Measurements from ENCODE around the gene AP1G2.
"Not testable (repeated sequence)": the region's sequence is repeated elsewhere in the genome, so short reads cannot be mapped to it uniquely, and the experiment has no call there.

Gene AP1G2

DNA sequence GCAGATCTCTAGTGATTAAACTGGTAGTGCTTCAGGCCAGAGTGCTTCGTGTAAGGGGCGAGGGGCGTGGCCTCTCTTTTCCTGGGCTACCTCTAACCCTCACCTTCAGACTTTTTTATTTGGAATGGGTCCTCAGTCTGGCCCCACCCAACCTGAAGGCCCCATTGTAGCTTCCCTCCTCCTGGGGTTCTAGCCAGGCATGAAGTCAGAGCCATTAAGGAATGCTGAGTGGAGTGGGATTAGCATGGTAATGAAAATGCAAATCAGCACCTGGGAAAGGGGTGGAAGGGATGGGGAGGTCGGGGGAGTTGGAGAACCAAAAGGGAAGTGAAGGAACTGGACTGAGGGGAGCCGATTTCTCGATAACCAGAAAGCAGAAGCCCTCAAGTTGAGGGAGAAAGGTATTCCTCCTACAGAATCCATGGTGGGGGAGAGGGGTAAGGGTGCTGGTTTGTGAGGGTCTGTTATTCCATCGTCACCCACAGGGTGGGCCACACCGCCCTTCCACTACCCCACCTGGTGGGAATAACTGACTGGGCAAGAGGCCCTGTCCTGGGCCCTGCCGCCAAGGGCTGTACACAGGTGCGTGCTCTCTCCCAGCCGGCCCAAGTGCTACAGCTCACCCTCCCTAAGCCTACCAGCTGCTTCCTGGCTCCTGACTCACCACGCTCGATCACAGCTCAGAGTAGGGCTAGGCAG is 30.1 kb downstream of the AP1G2 start:
- DNase-seq = peak; percentile 73

DNA sequence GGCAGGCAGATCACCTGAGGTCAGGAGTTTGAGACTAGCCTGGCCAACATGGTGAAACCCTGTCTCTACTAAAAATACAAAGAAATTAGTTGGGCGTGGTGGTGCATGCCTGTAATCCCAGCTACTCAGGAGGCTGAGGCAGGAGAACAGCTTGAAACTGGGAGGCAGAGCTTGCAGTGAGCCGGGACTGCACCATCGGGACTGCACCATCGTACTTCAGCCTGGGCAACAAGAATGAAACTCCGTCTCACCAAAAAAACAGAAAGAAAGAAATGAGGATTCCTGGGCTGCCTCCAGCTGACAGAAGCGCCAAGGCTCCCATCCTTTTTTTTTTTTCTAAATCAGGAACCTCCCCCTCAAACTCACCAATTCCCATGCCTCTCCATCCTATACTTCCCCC is 30.7 kb downstream of the AP1G2 start:
- not testable (repeated sequence) for DNase-seq

DNA sequence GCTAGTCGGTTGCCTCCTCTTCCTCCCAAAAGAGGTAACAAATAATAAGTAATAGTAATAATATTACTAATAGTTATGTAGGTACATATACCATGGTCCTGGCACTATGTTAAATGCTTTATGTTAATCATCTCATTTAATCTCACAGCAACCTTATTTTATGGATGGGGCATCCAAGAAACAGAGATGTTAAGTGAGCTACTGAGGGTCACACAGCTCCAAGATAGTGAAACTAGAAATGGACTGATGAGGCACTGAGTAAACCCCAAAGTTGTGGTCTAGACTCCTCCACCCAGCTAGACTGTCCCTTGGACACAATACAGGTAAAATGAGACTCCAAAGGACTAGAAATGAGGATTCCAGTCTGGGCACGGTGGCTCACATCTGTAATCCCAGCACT is 31.1 kb downstream of the AP1G2 start:
- DNase-seq = no peak

DNA sequence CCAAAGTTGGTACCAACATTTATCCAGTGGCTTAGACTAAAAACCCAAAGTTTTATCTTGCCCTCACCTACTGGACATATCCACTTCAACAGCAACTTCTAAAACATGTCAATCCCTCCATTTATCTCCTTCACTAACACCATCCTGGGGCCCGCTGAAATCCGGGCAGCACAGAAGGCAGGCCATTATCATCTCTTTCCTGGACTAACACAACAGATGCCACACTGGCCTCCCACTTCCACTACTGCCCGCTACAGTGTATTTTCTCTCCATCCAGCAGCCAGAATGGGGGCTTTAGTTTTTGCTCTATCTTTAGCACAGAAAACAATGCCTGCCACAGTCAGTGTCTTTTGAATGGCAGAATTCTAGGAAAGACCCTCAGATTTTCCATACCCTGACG is 31.6 kb downstream of the AP1G2 start:
- no peak for DNase-seq

DNA sequence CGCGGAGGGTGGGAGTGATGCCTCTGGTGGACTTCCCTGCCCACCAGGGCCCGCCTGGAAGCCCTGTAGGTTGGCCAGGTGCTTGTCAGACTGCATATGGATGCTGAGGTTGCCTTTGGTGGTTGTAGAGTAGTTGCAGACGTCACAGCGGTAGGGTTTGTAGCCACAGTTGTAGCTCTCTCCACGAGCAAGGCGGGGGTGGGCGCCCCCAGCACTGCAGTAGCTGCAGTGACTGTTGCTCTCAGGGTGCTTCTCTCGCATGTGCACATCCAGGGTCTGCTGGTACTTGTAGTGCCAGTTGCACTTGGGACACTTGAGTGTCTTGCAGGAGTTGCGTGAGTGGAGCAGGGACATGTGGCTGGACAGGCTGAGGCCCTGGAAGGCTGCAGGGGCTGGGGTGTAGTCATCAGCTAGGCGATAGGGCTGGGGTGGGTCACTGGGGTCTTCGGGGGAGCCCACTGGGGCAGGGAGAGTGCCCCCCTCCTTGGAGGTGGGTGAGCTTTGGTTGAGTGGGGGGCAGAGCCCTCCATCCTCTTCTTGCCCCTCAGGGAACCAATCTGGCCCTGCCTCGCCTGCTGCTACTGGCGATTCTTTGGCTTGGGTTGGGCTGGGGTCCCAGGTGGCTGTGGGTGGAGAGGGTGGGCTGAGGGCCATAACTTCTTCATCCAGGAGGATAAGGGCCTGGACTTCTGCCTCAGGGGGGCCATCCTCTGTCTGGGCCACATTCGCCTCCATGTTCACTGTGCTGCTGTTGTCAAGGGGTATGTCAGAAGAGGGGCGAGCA is 33.7 kb downstream of the AP1G2 start:
- no peak for DNase-seq

DNA sequence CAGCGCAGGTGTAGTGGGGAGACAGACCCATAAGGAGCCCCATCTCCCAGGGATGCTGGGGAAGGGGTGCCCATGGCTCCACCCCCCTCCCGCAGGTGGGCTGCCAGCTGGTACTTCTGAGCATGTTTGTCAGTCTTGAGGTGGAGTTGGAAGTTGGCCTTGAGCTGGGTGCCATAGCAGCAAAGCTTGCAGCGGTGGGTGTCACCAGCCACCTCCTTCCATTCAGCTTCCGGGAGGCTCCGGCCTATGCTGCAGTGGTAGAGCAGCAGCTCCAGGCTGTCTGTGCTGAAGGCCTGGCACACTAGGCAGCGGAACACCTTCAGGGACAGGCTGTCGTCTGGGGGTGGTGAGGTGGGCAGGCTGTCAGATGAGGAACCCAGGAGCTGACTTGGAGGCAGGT is 34.9 kb downstream of the AP1G2 start:
- DNase-seq = no peak

DNA sequence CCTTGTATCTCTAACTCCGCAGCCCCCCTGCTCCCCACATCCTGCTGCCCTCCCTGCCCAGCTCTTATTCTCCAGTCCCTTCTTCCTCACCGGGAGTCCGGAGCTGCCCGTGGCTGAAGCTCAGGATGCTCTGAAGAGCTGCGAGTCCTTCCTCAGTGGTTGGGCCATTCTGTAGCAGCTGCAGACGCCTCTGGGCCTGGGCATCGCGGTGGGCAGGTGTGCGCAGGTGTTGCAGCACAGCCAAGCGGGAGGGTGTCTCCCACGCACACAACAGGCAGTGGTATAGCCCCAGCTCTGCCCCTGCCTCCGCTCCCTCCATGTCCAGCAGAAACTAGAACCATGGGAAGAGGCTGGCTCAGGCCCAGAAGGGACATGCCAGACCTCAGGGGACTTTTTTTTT is 36.2 kb downstream of the AP1G2 start:
- no peak for DNase-seq

DNA sequence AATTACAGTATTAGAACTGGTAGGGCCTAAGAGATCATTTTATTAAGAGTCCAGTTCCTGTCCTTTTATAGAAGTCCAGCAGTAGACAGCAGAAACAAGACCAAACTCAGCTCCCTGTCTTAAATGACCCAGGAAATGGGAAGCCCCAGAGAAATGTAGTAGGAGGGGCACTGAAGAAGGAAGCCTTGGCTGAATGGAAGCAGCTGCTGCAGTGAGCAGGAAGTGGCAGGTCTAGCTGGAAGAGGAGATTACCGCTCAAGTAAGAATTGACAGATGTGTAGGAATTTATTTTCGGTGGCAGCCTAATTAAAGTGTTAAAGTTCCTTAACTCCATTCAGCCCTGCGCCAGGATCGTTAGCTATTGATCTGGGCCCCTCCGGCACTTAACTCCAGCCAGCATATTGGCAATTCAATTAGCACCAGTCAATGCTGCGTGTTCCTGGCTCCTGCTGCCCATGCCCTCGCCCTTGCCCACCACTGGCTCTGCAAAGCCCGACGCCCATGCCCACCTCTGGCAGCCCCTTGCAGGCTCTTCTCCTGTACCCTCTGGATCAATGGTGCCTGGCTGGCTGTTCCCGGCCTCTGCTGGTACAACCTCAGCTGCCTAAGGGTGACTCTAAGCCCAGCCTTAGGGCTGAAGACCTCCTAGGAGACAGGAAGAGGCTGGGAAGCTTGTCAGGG is 37.1 kb downstream of the AP1G2 start:
- peak; percentile 68 for DNase-seq

DNA sequence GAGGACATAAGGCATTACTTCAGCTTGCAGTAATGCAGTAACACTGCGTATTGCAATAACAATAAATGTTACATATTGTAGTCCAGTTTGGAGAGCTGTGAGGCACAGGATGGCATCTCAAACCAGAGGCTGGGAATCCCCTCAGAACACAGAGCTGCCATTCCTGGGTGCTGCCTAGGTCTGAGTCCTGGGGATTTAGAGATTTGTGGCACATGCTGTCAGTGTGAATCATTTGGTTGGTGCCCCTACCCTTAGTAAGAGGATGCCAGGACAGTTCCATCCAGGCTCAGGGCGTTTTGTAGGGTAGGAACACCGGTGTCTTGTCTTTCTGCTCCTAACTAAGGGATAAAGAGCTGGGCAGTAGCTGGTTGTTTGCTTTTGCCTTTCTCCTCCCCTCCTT is 38.6 kb downstream of the AP1G2 start:
- no peak for DNase-seq

DNA sequence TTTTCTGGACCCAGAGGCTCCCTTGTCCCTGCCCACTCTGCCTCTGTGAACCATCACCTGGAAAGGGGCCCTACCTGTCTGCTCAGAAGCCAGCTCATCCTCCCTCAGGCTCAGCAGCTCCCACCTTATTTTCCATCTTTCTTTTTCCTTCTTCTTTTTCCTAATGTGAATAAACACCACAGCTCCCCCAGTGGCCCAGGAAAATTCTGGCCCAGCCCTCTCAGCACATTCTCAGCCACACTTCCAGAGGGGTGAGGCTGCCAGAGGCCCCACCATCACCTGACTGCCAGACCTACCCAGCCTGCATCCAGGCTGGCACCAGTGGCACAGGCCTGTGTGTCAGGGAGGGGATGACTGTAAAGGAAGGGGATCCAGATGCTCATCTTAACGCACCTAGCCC is 39.0 kb downstream of the AP1G2 start:
- peak; percentile 14 for DNase-seq

DNA sequence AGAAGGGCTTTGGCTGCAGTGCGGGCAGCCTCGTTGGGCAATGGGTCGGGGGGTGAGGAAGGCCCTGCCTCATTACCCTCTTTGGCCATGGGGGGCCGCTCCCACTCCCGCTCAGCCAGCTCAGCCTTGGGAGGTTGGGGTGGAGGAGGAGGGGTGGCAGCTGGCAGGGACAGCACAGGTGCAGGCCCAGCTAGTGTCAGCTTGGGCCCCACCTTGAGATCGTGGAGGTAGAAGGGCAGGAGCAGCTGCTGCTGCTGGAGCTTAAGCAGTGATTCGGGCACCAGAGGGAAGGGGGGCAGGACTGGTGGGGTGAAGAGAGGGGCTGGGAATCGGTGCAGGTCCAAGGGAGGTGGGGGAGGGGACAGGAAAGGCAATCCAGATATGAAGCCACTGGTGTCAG is 42.0 kb downstream of the AP1G2 start:
- no peak for DNase-seq

- no peak for DNase-seq
These were observed 42.6 kb downstream of the AP1G2 start for GRCh38 chr14:23524954-23525353.

DNA sequence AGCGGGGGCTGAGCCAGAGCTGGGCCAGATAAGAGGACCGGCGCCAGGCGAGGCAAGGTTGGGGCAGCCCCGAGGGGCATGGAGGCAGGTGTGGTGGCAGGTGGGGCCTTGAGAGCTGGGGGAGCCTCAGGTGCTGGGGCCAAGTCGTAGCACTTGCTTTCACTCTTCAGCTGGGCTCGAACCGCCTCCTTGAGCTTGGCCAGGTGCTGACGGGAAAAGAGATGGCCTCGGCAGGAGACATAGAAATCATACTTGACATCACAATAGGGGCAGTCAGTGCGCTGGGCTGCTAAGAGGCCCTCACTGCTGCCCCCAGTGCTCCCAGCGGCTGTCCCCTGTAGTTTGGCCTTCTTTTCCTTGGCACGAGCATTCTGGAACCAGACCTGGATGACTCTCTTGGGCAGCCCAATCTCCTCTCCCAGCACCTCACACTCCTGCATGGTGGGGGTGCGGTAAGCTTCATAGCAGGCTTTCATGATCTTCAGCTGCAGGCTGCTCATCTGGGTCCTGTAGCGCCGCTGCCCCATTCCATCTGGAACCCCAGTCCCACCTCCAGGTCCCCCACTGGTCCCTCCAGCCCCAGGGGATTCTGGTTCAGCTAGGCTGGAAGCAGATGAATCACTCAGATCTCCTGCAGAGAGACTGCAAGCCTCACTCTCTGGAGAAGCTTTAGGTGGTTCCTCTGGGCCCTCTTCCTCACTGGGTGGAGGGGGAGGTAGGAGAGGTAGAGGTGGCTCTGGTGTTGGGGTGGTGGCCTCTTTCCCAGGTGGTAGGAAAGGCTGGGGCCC is 44.2 kb downstream of the AP1G2 start:
- DNase-seq = no peak

DNA sequence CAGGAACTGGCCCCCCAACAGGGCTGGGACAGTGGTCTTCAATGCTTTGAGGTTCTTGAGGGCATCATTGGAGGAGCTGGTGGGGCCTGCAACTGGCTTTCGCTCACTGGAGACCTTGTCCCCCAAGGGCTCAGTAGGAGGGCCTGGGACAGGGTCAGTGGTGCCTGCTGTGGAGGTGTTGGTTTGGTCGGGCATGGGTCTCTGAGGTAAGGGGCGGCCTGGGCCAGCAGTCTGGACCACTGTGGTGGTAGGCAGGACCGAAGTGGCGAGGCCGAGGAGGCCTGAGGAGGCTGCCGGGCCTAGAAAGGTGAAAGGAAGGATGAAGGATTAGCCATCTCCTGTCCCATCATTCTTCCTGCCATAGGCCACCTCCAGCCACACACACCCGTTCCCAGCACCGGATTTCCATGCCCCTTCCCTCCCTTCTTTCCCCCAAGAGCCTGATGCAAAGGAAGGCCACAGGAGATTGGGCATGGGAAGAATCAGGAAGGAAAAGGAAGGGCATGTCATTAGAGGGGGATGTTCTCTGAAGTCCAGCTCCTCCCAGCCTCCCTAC is 44.9 kb downstream of the AP1G2 start:
- DNase-seq = no peak

GRCh38 chr14:23521785-23522640 is 45.6 kb downstream of the AP1G2 start:
- no peak for DNase-seq

- no peak for DNase-seq
These were observed 46.6 kb downstream of the AP1G2 start for GRCh38 chr14:23520899-23521533.

- DNase-seq = no peak
These were observed 48.9 kb downstream of the AP1G2 start for GRCh38 chr14:23518709-23519108.

DNA sequence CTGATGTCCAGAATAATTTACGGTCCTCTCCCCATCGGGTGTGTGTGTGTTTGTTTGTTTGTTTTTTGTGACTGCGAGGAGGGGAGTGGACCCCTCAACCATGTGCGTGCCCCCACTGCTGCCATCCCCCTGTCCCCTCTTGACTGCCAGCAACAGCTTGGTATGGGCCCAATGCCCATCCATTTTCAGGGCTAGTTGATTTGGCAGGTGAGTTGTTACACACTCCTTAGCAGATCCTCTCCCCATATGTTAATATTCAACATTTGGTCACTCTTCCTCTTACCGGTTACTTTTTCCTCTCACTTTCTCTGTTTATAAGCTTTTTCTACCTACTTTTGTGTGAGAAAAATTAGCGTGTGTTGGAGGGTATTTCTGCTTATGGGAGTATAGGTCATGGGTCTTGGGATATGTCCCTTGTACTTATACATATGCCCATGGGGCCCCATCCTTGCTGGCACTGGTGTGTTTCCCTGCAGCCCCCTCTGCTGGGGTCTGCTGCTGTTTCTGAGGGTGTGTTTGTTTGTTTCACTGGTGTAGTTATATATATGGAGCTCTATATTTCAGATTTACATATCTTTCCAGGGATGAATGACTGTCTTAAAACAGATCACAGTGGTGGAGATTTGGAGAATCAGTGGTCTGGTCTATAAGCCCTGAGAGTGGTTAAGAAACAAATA is 49.8 kb downstream of the AP1G2 start:
- DNase-seq = no peak

GRCh38 chr14:23514644-23514957 is 53.0 kb downstream of the AP1G2 start:
- DNase-seq = no peak

DNA sequence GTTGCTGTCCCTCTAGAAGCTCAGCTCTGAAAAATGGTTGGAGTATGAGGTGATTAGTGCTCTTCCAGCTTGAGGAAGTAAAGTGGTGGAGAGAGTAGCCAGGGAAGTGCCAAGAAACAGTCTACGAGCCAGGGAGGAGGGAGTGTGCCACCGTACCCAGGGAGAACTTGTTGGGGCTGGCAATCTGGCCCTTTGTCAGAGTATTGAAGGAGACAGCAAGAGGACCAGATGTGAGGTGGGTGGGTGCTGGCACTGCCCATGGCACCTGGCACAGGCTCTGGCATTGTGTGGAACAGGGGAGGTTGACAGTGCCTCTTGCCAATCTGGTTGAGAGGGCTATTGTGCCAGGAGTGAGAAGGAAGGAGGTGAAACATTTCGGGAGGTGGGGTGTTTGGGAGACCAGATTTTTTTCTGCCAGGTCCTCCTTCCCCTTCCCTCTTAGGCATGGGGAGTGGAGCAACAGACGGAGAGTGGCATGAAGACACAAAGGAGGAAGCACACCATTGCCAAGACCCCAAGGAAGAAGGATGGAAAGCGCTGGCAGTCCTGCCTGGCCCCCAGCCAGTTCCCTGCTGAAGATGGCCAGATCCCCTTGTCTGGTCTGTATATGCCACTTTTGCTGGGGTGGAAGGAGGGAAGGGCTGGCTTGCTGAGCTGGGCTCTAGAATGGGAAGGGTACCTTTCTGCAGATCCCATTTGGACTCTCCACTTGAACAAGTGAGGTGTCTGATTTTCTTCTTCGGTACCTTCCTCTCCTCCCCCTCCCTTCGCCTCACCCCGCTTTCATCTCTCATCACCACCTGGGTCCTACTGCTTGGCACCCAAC is 53.6 kb downstream of the AP1G2 start:
- no peak for DNase-seq

Measured in DMS53 (cell line).